HL-60/S4 (cell line): ENCODE results near the gene COX6A2.
"Not testable (repeated sequence)": the region's sequence is repeated elsewhere in the genome, so short reads cannot be mapped to it uniquely, and the experiment has no call there.

Source experiments
- in situ Hi-C: fragments of 300-500 bp; cut with MboI; formaldehyde crosslinking; loops from 2 replicates; pipeline ENCODE4 v1.14.3; 2022; ENCODE audit warnings: low sequenced_read_pairs

Gene COX6A2

DNA sequence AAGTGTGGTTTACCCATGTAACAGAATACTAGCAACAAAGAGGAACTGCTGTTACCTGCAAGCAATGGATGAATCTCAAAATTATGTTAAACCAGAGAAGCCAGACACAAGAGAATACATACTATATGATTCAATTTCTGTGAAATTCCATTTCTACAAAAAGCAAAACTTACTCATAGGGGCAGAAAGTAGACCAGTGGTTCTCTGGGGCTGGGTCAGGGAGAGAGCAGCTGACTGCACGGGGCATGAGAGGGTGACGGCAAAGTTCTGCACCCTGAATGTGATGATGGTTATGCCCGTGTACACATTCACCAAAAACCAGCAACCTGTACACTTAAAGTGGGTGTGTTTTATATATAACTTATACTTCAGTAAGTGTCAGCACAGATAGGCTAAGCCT, 11.4 kb upstream of the COX6A2 start:
- in situ Hi-C loops: loop anchor here (25.0 kb wide), 1 partner anchor 477 kb away; the partner anchor contains the start of gene SETD1A

DNA sequence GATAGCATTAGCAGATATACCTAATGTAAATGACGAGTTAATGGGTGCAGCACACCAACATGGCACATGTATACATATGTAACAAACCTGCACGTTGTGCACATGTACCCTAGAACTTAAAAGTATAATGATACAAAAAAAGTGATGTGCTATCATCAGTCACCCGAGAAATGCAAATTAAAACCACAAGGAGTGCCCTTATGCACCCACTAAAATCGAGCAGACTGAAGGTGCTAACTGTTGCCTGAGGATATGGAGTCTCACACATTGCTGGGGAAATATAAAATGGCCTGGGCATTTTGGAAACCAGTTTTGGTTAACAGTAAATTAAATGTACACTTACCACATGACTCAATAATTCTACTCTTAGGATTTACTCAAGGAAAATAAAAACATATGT, 10.9 kb upstream of the COX6A2 start:
- in situ Hi-C loops: loop anchor here (25.0 kb wide), 1 partner anchor 477 kb away; the partner anchor contains the start of gene SETD1A

- in situ Hi-C loops: loop anchor here (25.0 kb wide), 1 partner anchor 476 kb away; the partner anchor contains the start of gene SETD1A
Measured at GRCh38 chr16:31438414-31438813, 10.3 kb upstream of the COX6A2 start.

- in situ Hi-C loops: loop anchor here (25.0 kb wide), 1 partner anchor 474 kb away; the partner anchor contains the start of gene SETD1A
Measured at GRCh38 chr16:31436221-31437045, 8.3 kb upstream of the COX6A2 start.

- in situ Hi-C loops: loop anchor here (25.0 kb wide), 1 partner anchor 473 kb away; the partner anchor contains the start of gene SETD1A
Measured at GRCh38 chr16:31435341-31436220, 7.4 kb upstream of the COX6A2 start.

DNA sequence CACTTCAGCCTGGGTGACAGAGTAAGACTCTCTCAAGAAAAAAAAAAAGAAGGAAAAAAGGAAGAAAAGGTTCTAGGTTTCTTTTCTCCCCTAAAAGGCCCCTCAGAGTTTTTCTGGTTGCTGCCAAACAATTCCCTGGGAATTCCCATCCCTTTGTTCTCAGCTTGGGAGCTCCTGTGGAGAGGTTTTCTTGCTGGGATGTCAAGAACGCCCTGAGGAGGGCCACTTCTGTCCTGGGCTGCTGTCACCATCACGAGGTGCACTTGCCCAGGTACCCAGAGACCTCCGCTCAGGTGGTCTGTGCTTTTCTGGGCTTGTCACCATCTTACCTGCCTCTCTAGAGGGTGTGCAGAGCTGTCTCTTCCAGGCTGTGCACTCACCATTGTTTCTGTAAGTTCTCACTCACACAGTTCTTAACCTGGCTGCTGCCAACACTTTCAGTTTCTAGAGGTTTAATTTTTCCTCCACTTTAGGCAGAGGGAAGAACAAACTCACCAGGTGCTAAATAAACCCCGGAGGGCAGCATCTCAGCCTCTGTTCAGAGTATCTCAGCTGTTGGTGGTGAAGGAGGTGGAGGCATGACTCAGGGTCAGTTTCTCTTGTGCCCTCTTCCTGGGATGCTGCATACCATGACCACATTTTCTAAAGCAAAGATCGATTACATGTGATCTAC, 2.4 kb upstream of the COX6A2 start:
- in situ Hi-C loops: loop anchor here (25.0 kb wide), 1 partner anchor 468 kb away; the partner anchor contains the start of gene SETD1A

- in situ Hi-C loops: loop anchor here (25.0 kb wide), 1 partner anchor 467 kb away; the partner anchor contains the start of gene SETD1A
Measured at GRCh38 chr16:31429796-31430195, 1.6 kb upstream of the COX6A2 start.

DNA sequence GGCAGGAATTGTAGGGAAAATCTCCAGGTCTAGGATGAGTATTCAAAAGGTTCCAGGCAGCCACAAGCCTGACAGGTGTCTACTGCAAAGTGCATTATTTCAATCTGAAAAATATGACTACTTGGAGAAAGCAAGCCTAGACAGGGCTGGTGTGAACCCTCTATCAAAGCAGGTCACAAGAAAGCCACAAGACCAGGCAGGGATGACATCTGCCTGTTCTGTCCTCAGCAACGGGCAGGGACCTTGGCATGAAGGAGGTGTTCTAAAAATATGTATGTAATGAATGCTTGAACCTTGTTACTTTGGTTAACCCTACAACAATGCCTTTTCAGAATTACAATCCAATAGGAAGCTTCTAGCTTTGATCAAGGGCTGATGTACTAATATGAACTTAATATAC, 1.2 kb upstream of the COX6A2 start:
- in situ Hi-C loops: loop anchor here (25.0 kb wide), 1 partner anchor 467 kb away; the partner anchor contains the start of gene SETD1A

GRCh38 chr16:31428638-31429247, 583 bp upstream of the COX6A2 start:
- in situ Hi-C loops: loop anchor here (25.0 kb wide), 1 partner anchor 466 kb away; the partner anchor contains the start of gene SETD1A

DNA sequence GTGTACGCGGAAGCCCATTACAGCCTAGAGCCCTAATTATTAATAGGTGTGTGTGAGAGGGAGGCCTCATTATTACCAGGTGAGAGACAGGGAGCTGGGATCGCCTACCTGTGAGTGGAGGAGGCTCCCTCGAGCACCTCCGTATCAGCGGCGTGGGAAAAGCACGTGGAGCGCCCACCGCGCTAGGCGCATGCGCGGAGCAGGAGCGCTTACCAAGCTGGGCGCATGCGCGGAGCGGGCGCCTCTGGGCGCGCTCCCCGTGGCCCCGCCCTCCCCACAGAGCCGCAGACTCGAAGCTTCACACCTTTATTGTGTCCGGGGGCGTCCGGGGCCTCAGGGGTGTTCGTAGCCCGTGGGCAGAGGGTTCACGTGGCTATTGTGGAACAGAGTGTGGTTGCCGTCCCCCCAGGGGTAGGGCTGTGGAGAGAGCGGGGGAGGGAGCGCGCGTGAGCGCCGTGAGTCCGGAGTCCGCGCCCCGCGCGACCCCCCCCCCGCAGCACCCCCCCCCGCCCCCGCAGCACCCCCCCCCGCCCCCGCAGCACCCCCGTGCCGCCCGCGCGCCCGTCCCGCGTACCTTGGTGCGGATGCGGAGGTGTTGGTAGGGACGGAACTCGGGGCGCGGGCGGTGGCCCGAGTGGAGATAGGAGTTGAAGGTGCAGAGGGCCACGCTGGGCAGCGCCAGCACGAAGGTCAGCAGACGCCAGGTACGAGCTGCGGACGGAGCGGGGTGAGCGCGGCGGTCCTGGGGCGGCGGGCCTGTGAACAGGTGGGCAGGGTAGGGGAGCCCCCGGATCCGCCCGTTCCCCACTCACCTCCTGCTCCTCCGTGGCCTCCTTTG, 500 bp downstream of the COX6A2 start:
- in situ Hi-C loops: loop anchor here (25.0 kb wide), 1 partner anchor 465 kb away; the partner anchor contains the start of gene SETD1A

GRCh38 chr16:31423801-31424200, 4.4 kb downstream of the COX6A2 start:
- in situ Hi-C loops: no loop called here

GRCh38 chr16:31423241-31423640, 4.9 kb downstream of the COX6A2 start:
- in situ Hi-C loops: no loop called here

DNA sequence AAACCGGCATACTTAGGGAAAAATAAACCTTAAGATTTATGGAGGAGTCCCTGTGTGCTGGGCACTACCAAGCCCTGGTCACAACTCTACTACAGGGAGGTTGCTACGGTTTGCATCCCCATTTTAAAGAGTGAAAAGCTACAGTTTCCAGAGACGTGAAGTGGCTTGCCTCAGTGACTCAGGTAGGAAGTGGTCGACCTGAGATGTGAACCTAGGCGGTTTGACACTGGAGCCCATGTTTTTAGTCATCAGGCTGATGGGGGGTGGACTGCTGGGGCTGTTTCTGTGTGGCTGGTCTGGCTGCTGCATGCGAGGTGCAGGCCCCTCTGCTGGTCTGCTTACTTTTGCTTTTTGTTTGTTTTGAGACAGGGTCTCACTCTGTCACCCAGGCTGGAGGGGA, 6.6 kb downstream of the COX6A2 start:
- in situ Hi-C loops: no loop called here

- in situ Hi-C loops: no loop called here
Measured at GRCh38 chr16:31420037-31420436, 8.1 kb downstream of the COX6A2 start.

- in situ Hi-C loops: no loop called here
Measured at GRCh38 chr16:31417916-31418315, 10.2 kb downstream of the COX6A2 start.

DNA sequence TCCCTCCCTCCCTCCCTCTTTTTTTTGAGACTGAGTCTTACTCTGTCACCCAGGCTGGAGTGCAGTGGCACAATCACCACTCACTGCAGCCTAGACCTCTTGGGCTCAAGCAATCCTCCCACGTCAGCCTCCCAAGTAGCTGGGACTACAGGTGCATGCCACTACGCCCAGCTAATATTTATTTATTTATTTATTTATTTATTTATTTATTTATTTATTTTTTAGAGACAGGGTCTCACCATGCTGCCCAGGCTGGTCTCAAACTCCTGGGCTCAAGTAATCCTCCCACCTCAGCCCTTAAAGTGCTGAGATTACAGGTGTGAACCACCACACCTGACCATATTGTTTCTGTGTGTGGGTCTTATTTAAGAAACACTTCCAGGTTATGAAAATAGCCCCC, 11.1 kb downstream of the COX6A2 start:
- in situ Hi-C loops: not testable (repeated sequence)

DNA sequence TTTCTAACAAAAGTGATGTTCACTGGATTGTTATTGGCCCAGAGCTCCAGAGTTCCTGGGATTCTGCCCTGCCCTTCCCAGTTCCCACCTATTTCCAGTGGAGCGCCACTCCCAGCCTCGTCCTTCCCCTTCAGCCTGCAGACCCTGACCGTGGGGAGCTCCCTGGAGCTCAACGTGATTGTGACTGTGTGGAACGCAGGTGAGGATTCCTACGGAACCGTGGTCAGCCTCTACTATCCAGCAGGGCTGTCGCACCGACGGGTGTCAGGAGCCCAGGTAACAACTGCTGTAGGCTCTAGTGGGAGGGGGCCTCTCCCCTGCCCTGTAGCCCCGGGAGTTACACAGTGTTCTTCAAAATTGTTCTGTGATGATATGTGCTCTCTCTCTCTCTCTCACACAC, 11.8 kb downstream of the COX6A2 start:
- in situ Hi-C loops: no loop called here

GRCh38 chr16:31414706-31415105, 13.5 kb downstream of the COX6A2 start:
- in situ Hi-C loops: no loop called here

DNA sequence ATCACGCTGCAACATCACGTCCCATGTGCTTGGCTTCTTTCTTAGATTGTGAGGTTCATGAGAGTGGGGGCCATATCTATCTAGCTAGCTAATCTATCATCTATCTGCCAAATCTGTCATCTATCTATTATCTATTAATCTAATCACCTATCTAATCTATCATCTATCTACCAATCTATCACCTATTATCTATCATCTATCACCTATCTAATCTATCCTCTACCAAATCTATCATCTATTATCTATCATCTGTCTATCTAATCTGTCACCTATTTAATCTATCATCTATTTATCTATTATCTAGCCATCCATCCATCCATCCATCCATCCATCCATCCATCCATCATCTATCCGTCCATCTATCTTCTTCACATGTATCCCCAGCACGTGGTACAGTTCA, 14.2 kb downstream of the COX6A2 start:
- in situ Hi-C loops: no loop called here
